CD4-positive, alpha-beta memory T cell (primary cell): ENCODE data around the gene CBX1. TPM values are rescaled to one million over a fixed set of nuclear protein-coding genes. Genes with fewer than 3 reads are reported as not detected.

Source experiments
- CTCF ChIA-PET: fragments of 350-600 bp; sonication (Branson Sonifier 250); formaldehyde crosslinking; loops from one replicate; lab custom pipeline; 2021; ENCODE audit warnings: inconsistent platforms; ENCODE audit not compliant: partially characterized antibody; lab: Charles Lee
- POLR2A ChIA-PET: fragments of 350-600 bp; sonication (Branson Sonifier 250); formaldehyde crosslinking; loops from one replicate; lab custom pipeline; 2021; ENCODE audit not compliant: partially characterized antibody; lab: Charles Lee
- DNase-seq, 5 donors: peaks; one replicate each; pipeline versions ENCODE4 v3.0.0 to v3.0.0-alpha.2; 2020 to 2022; ENCODE audit warnings: mixed read lengths in 1 of 5
- H3K27ac ChIP-seq: one replicate; pipeline ENCODE4 v1.7.0; 2013; ENCODE audit warnings: low read depth, low read length
- H3K27me3 ChIP-seq: 2 replicates; pipeline ENCODE4 v1.7.0; 2013; ENCODE audit warnings: mild to moderate bottlenecking, low read length, moderate library complexity; ENCODE audit not compliant: insufficient read depth
- H3K36me3 ChIP-seq: 2 replicates; pipeline ENCODE4 v1.7.0; 2013; ENCODE audit warnings: mild to moderate bottlenecking, low read length, moderate library complexity; ENCODE audit not compliant: insufficient read depth
- H3K4me1 ChIP-seq: 2 replicates; pipeline ENCODE4 v1.7.0; 2013; ENCODE audit warnings: mild to moderate bottlenecking, low read length, moderate library complexity; ENCODE audit not compliant: insufficient read depth
- H3K4me3 ChIP-seq, 2 donors: one replicate each; pipeline ENCODE4 v1.7.0; 2013; ENCODE audit warnings: low read length in 2 of 2, mild to moderate bottlenecking in 1 of 2
- H3K9me3 ChIP-seq, 2 donors: one replicate each; pipeline ENCODE4 v1.7.0; 2013; ENCODE audit warnings: low read length in 2 of 2, control low read depth in 1 of 2; ENCODE audit not compliant: control insufficient read depth in 1 of 2
- H3K27ac Mint-ChIP-seq, 7 donors: one replicate each; pipeline ENCODE4 v1.8.0; 2020 to 2021; ENCODE audit warnings: mixed read lengths in 7 of 7, mild to moderate bottlenecking in 6 of 7, inconsistent platforms in 3 of 7, moderate library complexity in 3 of 7
- H3K27me3 Mint-ChIP-seq, 2 donors: one replicate each; pipeline ENCODE4 v1.8.0; 2020 to 2021; ENCODE audit warnings: mixed read lengths in 2 of 2
- H3K36me3 Mint-ChIP-seq, 2 donors: one replicate each; pipeline ENCODE4 v1.8.0; 2020 to 2021; ENCODE audit warnings: mixed read lengths in 2 of 2, inconsistent platforms in 1 of 2, mild to moderate bottlenecking in 1 of 2
- H3K4me1 Mint-ChIP-seq, 4 donors: one replicate each; pipeline ENCODE4 v1.8.0; 2020 to 2021; ENCODE audit warnings: mixed read lengths in 4 of 4, mild to moderate bottlenecking in 1 of 4
- H3K4me3 Mint-ChIP-seq, 8 donors: one replicate each; pipeline ENCODE4 v1.8.0; 2020 to 2021; ENCODE audit warnings: mixed read lengths in 8 of 8, mild to moderate bottlenecking in 7 of 8, moderate library complexity in 6 of 8, inconsistent platforms in 3 of 8
- H3K9me3 Mint-ChIP-seq, 8 donors: one replicate each; pipeline ENCODE4 v1.8.0; 2020 to 2021; ENCODE audit warnings: mixed read lengths in 8 of 8, mild to moderate bottlenecking in 5 of 8, inconsistent platforms in 3 of 8, moderate library complexity in 1 of 8
- intact Hi-C: fragments of 100-400 bp; cut with micrococcal nuclease; formaldehyde crosslinking; loops from one replicate; pipeline ENCODE4 v1.15.1; 2023
- polyA plus RNA-seq, 2 donors: library from polyadenylated mRNA; unstranded; fragments of 300-500 nt; fragmentation: Illumina TruSeq; gene quantifications; one replicate each; pipeline ENCODE4 v1.2.3, GENCODE V29; 2021
- total RNA-seq, 2 experiments: library from RNA; stranded (reverse); gene quantifications; one replicate each; pipeline ENCODE4 v1.2.3, GENCODE V29; 2021

Gene CBX1
- total and polyA plus RNA-seq, 4 experiments from 2014 or later = 10.1 to 37.1 (median 26.9) TPM

DNA sequence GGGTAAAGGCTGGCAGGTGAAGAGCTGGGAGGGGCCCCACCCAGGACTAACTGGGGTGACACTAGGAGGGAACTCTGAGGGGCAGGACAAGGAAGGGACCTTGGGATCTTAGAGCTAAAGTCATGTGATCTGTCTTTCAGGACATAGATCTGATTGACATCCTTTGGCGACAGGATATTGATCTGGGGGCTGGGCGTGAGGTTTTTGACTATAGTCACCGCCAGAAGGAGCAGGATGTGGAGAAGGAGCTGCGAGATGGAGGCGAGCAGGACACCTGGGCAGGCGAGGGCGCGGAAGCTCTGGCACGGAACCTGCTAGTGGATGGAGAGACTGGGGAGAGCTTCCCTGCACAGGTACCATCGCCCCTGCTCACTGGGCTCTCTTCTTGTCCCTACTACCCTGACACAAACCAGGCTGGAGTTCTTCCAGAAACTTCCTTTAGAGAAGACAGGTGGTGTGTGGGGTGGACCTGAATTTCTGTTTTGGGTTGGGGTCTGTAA lies 45.0 kb downstream of the CBX1 start:
- no peak for DNase-seq
- peaks cover 43 to 79% of the 10 kb centered on the region in 2 donors for H3K36me3 Mint-ChIP-seq
- H3K9me3 Mint-ChIP-seq = no peaks in the 10 kb centered on the region
- ChIA-PET POLR2A (no interaction called here), CTCF (no interaction called here)
- peak overlapping the region in 6 of 7 donors; percentile 39 to 88 (median 79) for H3K27ac Mint-ChIP-seq
- peaks cover 22 to 49% (median 29%) of the 10 kb centered on the region in 4 donors for H3K4me1 Mint-ChIP-seq
- intact Hi-C loops = no loop called here
- peaks cover 29% of the 10 kb centered on the region for H3K4me1 ChIP-seq
- no peak overlapping the region for H3K4me3 ChIP-seq
- no peaks in the 10 kb centered on the region for H3K9me3 ChIP-seq
- H3K27me3 ChIP-seq = no peaks in the 10 kb centered on the region
- peaks cover 77% of the 10 kb centered on the region for H3K36me3 ChIP-seq
- H3K4me3 Mint-ChIP-seq = no peak overlapping the region
- no peaks in the 10 kb centered on the region for H3K27me3 Mint-ChIP-seq
- no peak overlapping the region for H3K27ac ChIP-seq

DNA sequence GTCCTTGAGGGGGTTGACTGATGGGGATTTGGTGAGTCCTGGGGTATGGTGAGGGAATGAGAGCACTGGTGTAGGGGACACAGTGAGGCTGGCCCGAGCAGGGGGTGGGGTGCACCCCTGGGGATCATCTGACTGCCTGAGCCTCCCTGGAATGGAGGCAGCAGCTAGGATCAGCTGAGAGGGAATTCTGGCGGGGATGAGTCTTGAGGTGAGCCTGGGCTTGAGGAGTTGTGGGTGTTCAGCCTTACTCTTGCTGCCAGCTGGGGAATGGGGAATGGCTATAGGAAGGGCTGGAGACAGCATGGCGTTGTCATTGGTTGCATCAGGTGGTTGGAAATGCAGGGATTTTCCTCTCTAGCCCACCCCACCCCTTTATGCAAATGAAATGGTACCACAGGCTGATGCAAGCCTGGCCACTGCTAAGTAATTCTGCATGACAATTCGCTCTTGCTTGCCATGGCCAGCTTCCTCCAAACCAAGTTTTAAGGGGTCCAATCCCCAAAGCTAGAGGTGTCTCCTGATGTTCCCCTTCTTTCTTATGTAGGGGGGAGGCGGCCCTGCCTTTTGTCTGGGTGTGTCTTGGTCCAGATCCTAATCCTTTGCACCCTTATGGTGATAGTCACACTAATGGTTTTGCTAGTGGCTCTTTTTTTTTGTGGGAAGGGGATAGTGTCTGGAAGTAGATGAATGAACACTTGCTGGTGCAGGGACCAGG lies 45.6 kb downstream of the CBX1 start:
- intact Hi-C loops = no loop called here
- no peaks in the 10 kb centered on the region for H3K27me3 Mint-ChIP-seq
- ChIA-PET CTCF (interaction anchor here (1.3 to 1.5 kb wide), 2 partner anchors 24 to 27 kb away, joined by 3 to 5 read pairs; no protein-coding TSS in a partner anchor), POLR2A (interaction anchor here (0.6 kb wide), 1 partner anchor 683 kb away, joined by 3 read pairs; no protein-coding TSS in a partner anchor)
- H3K27me3 ChIP-seq = no peaks in the 10 kb centered on the region
- H3K36me3 Mint-ChIP-seq = peaks cover 44 to 82% of the 10 kb centered on the region in 2 donors
- DNase-seq = no peak
- H3K36me3 ChIP-seq = peaks cover 83% of the 10 kb centered on the region
- peak overlapping the region; percentile 39 to 88 (median 77) for H3K27ac Mint-ChIP-seq
- H3K9me3 Mint-ChIP-seq = no peaks in the 10 kb centered on the region
- H3K9me3 ChIP-seq = no peaks in the 10 kb centered on the region
- peaks cover 35% of the 10 kb centered on the region for H3K4me1 ChIP-seq
- H3K4me3 ChIP-seq = no peak overlapping the region
- no peak overlapping the region for H3K27ac ChIP-seq
- peaks cover 24 to 55% (median 33%) of the 10 kb centered on the region in 4 donors for H3K4me1 Mint-ChIP-seq
- no peak overlapping the region for H3K4me3 Mint-ChIP-seq

DNA sequence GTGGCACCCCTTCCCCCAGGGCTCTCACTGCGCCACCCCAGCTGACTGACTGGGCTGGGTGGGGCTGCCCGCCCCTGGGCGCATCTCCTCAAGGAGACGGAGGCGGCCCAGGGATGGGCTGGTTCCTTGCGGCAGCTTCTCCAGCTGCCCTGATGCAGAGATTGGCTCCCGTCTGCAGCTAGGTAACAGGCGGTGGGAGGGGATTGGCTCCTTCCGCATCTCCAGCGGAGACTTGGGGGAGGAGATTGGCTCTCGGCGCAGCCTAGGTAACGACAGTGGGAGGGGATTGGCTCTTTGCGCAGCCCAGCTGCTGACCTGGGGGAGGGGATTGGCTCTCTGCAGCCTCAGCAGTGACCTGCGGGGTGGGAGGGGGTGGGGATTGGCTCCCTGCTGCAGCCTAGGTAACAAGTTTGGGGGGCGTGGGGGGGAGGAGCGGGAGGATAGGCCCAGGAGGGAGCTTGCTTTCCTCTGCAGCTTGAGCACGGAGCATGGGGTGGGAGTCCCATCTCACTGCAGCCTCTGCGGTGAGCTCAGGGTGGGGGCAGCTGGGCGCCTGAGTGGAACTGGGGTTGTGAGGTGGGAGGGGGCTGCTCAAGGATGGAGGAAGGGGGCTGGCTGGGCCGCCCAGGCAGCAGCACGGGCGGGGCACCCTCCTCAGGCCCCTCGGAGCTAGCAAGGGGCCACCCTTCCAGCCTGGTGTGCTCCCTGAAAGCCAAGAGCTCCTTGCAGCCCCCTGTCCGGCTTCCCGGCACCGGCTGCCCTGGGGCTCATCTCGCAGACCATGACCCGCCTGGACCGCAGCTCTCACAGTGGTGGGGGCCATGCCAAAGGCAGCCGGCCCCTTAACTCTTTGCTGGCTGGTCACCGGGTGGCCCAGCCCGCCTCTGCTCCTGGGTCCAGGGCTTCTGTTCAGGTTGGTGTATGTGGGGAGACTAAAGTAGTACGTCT lies 46.8 kb downstream of the CBX1 start:
- Mint-ChIP-seq H3K4me1 (peaks cover 32 to 63% (median 43%) of the 10 kb centered on the region in 4 donors), H3K36me3 (peaks cover 44 to 76% of the 10 kb centered on the region in 2 donors), H3K27ac (peak overlapping the region in 5 of 7 donors; percentile 21 to 85 (median 57)), H3K27me3 (no peaks in the 10 kb centered on the region), H3K9me3 (no peaks in the 10 kb centered on the region), H3K4me3 (no peak overlapping the region)
- no peak overlapping the region for H3K27ac ChIP-seq
- H3K4me3 ChIP-seq = no peak overlapping the region
- intact Hi-C loops = no loop called here
- ChIA-PET POLR2A (no interaction called here), CTCF (interaction anchor here (1.3 to 1.8 kb wide), 3 partner anchors 18 to 28 kb away, joined by 3 to 5 read pairs (median 3); no protein-coding TSS in a partner anchor)
- no peaks in the 10 kb centered on the region for H3K9me3 ChIP-seq
- H3K4me1 ChIP-seq = peaks cover 47% of the 10 kb centered on the region
- no peaks in the 10 kb centered on the region for H3K27me3 ChIP-seq
- peaks cover 81% of the 10 kb centered on the region for H3K36me3 ChIP-seq
- DNase-seq = no peak

DNA sequence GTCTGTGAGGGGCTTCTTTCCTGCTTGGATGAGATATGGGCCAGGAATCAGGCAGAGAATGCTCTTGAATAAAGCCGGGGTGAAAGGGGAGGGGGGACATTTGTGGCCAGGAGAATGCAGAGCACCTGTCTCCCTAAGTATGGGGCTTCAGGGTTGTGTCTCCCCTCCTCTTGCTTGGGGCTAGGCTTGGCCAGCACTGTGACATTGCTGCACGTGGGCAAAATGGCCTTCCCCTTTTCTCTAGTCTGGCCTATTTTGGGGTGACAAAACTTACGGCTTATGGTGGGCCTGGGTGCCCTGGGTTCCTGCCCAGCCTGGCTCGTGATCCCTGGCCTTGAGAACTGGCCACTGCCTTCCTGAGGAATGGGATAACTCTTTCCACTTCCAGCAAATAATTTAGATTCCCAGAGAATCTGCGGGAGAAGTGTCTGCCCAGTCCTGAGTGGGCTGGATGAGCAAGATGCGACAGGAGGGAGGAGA lies 47.5 kb downstream of the CBX1 start:
- intact Hi-C loops = no loop called here
- Mint-ChIP-seq H3K9me3 (no peaks in the 10 kb centered on the region), H3K36me3 (peaks cover 40 to 71% of the 10 kb centered on the region in 2 donors), H3K27ac (peak overlapping the region in 4 of 7 donors; percentile 11 to 73 (median 54)), H3K4me3 (no peak overlapping the region), H3K27me3 (no peaks in the 10 kb centered on the region), H3K4me1 (peaks cover 36 to 70% (median 47%) of the 10 kb centered on the region in 4 donors)
- Histone ChIP-seq H3K4me1 (peaks cover 54% of the 10 kb centered on the region), H3K36me3 (peaks cover 73% of the 10 kb centered on the region), H3K9me3 (no peaks in the 10 kb centered on the region), H3K27ac (no peak overlapping the region), H3K27me3 (no peaks in the 10 kb centered on the region), H3K4me3 (no peak overlapping the region)
- ChIA-PET POLR2A (no interaction called here), CTCF (interaction anchor here (1.8 kb wide), 1 partner anchor 17 kb away, joined by 3 read pairs; no protein-coding TSS in a partner anchor)
- no peak for DNase-seq

DNA sequence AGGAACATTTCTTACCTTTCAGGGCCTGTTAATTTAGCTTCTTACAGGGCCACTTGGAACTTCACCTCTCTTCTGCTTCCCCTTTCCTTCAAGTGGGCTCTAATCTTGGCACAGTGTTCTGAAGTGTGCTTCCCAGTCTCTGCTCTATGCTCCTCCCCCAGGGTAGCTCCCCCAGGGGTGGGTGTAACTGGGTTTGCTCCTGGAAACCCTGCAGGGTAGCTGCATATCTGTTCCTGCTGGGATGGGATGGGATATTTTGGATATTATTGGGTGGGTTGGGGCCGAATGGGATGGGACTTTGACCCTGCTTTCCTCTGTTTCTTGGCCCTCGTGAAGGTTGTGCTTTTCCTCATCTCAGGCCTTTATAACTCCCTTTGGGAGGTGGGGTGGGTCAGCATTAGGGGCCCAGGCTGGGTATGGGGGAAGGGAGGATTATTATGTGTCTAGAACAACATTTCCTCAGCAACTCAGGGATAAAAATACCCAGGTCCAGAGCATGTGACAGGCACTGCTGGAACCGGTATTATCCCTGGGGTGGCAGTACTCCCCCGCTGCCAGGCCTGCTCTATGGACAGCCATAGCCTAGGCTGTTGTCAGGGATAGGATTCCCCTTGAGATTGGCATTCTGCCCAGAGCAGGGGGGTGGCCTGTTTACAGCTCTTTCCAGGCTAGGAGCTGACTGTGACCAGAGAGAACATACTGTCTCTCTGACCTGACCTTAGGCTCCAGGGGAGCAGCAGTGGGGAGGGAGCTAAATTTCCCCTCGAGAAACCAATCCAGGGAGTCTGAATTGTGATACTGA lies 48.1 kb downstream of the CBX1 start:
- H3K27me3 ChIP-seq = no peaks in the 10 kb centered on the region
- Mint-ChIP-seq H3K27ac (peak overlapping the region in 6 of 7 donors; percentile 11 to 80 (median 50)), H3K4me3 (peak overlapping the region in 1 of 8 donors; percentile 29), H3K9me3 (no peaks in the 10 kb centered on the region), H3K4me1 (peaks cover 36 to 71% (median 49%) of the 10 kb centered on the region in 4 donors), H3K36me3 (peaks cover 33 to 65% of the 10 kb centered on the region in 2 donors), H3K27me3 (no peaks in the 10 kb centered on the region)
- H3K4me1 ChIP-seq = peaks cover 55% of the 10 kb centered on the region
- DNase-seq = no peak
- intact Hi-C loops = no loop called here
- POLR2A ChIA-PET = no interaction called here
- no peak overlapping the region for H3K4me3 ChIP-seq
- CTCF ChIA-PET = interaction anchor here (1.6 to 1.8 kb wide), 2 partner anchors 17 to 28 kb away, joined by 3 to 4 read pairs; no protein-coding TSS in a partner anchor
- no peak overlapping the region for H3K27ac ChIP-seq
- peaks cover 67% of the 10 kb centered on the region for H3K36me3 ChIP-seq
- no peaks in the 10 kb centered on the region for H3K9me3 ChIP-seq

DNA sequence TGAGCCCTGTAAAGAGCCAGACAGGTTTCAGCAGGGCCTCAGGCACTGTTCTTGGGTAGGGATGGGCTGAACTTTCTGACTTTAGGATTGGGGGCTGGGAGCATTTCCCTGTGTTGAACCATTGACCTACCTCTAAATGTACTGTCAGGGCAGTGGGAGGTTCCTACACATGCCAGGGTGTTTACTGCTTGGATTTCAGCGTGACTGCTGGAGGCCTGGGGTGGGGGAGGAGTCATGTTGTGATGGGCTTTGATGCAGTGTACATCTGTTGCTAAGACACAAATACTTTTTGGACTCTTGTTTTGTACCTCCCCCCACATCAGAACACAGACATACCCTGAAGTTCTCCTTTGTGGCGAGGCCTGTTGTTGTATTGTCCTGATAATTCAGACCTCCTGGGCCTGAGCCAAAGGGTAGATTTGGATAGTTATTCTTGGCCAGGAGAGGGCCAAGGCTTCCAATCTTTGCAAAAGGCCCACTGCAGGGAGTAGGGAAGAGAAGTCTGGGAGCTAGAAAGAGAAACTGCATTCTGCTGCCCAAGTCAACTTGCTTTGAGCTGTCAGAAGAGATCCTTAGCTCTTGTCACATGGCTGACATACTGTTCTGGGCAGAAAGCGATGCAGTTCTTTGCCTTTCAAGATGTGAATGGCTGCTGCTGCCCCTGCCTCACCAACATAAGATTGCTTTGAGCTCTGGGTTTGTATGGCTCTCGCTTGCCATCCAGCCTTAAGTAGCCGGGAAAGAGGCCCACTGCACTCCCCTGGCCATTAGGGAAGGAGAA lies 49.4 kb downstream of the CBX1 start:
- Mint-ChIP-seq H3K4me3 (peak overlapping the region in 2 of 8 donors; percentile 25 to 31), H3K27ac (peak overlapping the region; percentile 39 to 78 (median 61)), H3K27me3 (no peaks in the 10 kb centered on the region), H3K36me3 (peaks cover 33 to 59% of the 10 kb centered on the region in 2 donors), H3K9me3 (peaks cover 0 to 2% (median 0%) of the 10 kb centered on the region in 8 donors), H3K4me1 (peaks cover 36 to 82% (median 56%) of the 10 kb centered on the region in 4 donors)
- POLR2A ChIA-PET = no interaction called here
- H3K9me3 ChIP-seq = no peaks in the 10 kb centered on the region
- peaks cover 61% of the 10 kb centered on the region for H3K4me1 ChIP-seq
- no peaks in the 10 kb centered on the region for H3K27me3 ChIP-seq
- peaks cover 54% of the 10 kb centered on the region for H3K36me3 ChIP-seq
- H3K27ac ChIP-seq = peak overlapping the region; percentile 0
- intact Hi-C loops = no loop called here
- H3K4me3 ChIP-seq = no peak overlapping the region
- no peak for DNase-seq
- CTCF ChIA-PET = interaction anchor here (0.6 to 1.6 kb wide), 3 partner anchors 15 to 27 kb away, joined by 3 to 4 read pairs (median 3); no protein-coding TSS in a partner anchor
